Measurements from ENCODE around the gene HOMEZ.

- TF ChIP-seq CTCF (IDR thresholded peaks at IDR 0.05; ENCODE audit: low read depth, low read length, poor library complexity, severe bottlenecking): no peak
- TF ChIP-seq EZH2phosphoT487 (IDR thresholded peaks at IDR 0.05; ENCODE audit: borderline replicate concordance, low read length): no peak
Observed at GRCh38 chr14:23301969-23302289, 16.0 kb upstream of the HOMEZ start.
